HG03558 (cell line): ENCODE measurements around the gene PMM2.

Source experiments
- ATAC-seq: cut with Tn5 transposase; IDR thresholded peaks from one replicate; pipeline ENCODE4 v1.9.1; 2021; ENCODE audit warnings: moderate number of reproducible peaks; ENCODE audit not compliant: unreplicated experiment; ENCODE audit errors: extremely low read depth

Gene PMM2

GRCh38 chr16:8848231-8848938, 50.7 kb downstream of the PMM2 start:
- no peak for ATAC-seq

- no peak for ATAC-seq
Observed at GRCh38 chr16:8848939-8849391, 51.3 kb downstream of the PMM2 start.

GRCh38 chr16:8849411-8850011, 51.9 kb downstream of the PMM2 start:
- ATAC-seq, result no peak

GRCh38 chr16:8850279-8850885, 52.7 kb downstream of the PMM2 start:
- ATAC-seq, result no peak

GRCh38 chr16:8851761-8852403, 54.2 kb downstream of the PMM2 start:
- no peak for ATAC-seq

- no peak for ATAC-seq
Observed at GRCh38 chr16:8852534-8852933, 54.9 kb downstream of the PMM2 start.

- ATAC-seq, result no peak
Observed at GRCh38 chr16:8853150-8853549, 55.5 kb downstream of the PMM2 start.

- ATAC-seq, result no peak
Observed at GRCh38 chr16:8853611-8854010, 56.0 kb downstream of the PMM2 start.

GRCh38 chr16:8854298-8854948, 56.8 kb downstream of the PMM2 start:
- ATAC-seq, result no peak

- ATAC-seq, result no peak
Observed at GRCh38 chr16:8855051-8855786, 57.6 kb downstream of the PMM2 start.

- ATAC-seq, result no peak
Observed at GRCh38 chr16:8855972-8856371, 58.3 kb downstream of the PMM2 start.

GRCh38 chr16:8858994-8859912, 61.6 kb downstream of the PMM2 start:
- ATAC-seq, result no peak

- no peak for ATAC-seq
Observed at GRCh38 chr16:8859913-8860881, 62.6 kb downstream of the PMM2 start.

- no peak for ATAC-seq
Observed at GRCh38 chr16:8861563-8862308, 64.1 kb downstream of the PMM2 start.

- ATAC-seq, result no peak
Observed at GRCh38 chr16:8862309-8863130, 64.9 kb downstream of the PMM2 start.
